ENCODE data around the gene TPSG1. TPM values are rescaled to one million over a fixed set of nuclear protein-coding genes. Genes with fewer than 3 reads are reported as not detected.
"Not testable (repeated sequence)": the region's sequence is repeated elsewhere in the genome, so short reads cannot be mapped to it uniquely, and the experiment has no call there.

TPSG1 gene
- polyA plus RNA-seq, 1 donor (not counting 4 experiments of a cell fraction or from before 2014, with no cell fraction given), result not detected

GRCh38 chr16:1255276-1256122, 30.4 kb upstream of the TPSG1 start, which contains the start of gene TPSD1:
TSS of gene TPSD1 (plus strand) at chr16:1256069. CDS start at chr16:1256281, 212 bp downstream.
- H3K9me3 ChIP-seq (ENCODE audit: control insufficient read depth, low read depth, low read length); FAIRE-seq; H3K79me2 ChIP-seq (ENCODE audit: control insufficient read depth, insufficient read depth, low read length); H3K27ac ChIP-seq (ENCODE audit: control insufficient read depth, insufficient read depth, low read length); H3K4me2 ChIP-seq (ENCODE audit: control insufficient read depth, extremely low read depth, insufficient read depth, low read depth, low read length); H2AFZ ChIP-seq (ENCODE audit: control insufficient read depth, low read length); H3K4me3 ChIP-seq (ENCODE audit: control insufficient read depth in 2 of 3, extremely low read depth in 1 of 3, insufficient read depth in 2 of 3, low read depth in 1 of 3, low read length in 3 of 3); dilution Hi-C loops (cut with MboI; ENCODE audit: extremely low pct_ligation_motif_present, low sequenced_read_pairs); H4K20me1 ChIP-seq (ENCODE audit: control insufficient read depth, extremely low read depth, insufficient read depth, low read length); DNase-seq (ENCODE audit: low read depth, low spot score); H3K9ac ChIP-seq (ENCODE audit: control insufficient read depth, extremely low read depth, insufficient read depth, low read length); H3K4me1 ChIP-seq (ENCODE audit: control insufficient read depth, extremely low read depth, insufficient read depth, low read length); H3K9me1 ChIP-seq (ENCODE audit: control insufficient read depth, extremely low read depth, insufficient read depth, low read length); H3K36me3 ChIP-seq (ENCODE audit: control insufficient read depth in 2 of 2, extremely low read depth in 1 of 2, insufficient read depth in 2 of 2, low read length in 2 of 2): not testable (repeated sequence)
- peaks cover 17% of the 10 kb centered on the region for H3K27me3 ChIP-seq (ENCODE audit: control insufficient read depth, extremely low read depth, insufficient read depth, low read length)

GRCh38 chr16:1254821-1255220, 29.8 kb upstream of the TPSG1 start:
- H4K20me1 ChIP-seq (ENCODE audit: control insufficient read depth, extremely low read depth, insufficient read depth, low read length); DNase-seq (ENCODE audit: low read depth, low spot score); H3K9me1 ChIP-seq (ENCODE audit: control insufficient read depth, extremely low read depth, insufficient read depth, low read length); H3K4me3 ChIP-seq (ENCODE audit: control insufficient read depth in 2 of 3, extremely low read depth in 1 of 3, insufficient read depth in 2 of 3, low read depth in 1 of 3, low read length in 3 of 3); H3K9me3 ChIP-seq (ENCODE audit: control insufficient read depth, low read depth, low read length); H3K4me2 ChIP-seq (ENCODE audit: control insufficient read depth, extremely low read depth, insufficient read depth, low read depth, low read length); H3K9ac ChIP-seq (ENCODE audit: control insufficient read depth, extremely low read depth, insufficient read depth, low read length); H3K36me3 ChIP-seq (ENCODE audit: control insufficient read depth in 2 of 2, extremely low read depth in 1 of 2, insufficient read depth in 2 of 2, low read length in 2 of 2); dilution Hi-C loops (cut with MboI; ENCODE audit: extremely low pct_ligation_motif_present, low sequenced_read_pairs); H3K4me1 ChIP-seq (ENCODE audit: control insufficient read depth, extremely low read depth, insufficient read depth, low read length); FAIRE-seq; H3K79me2 ChIP-seq (ENCODE audit: control insufficient read depth, insufficient read depth, low read length); H3K27ac ChIP-seq (ENCODE audit: control insufficient read depth, insufficient read depth, low read length); H2AFZ ChIP-seq (ENCODE audit: control insufficient read depth, low read length): not testable (repeated sequence)
- H3K27me3 ChIP-seq (ENCODE audit: control insufficient read depth, extremely low read depth, insufficient read depth, low read length), result peaks cover 11% of the 10 kb centered on the region

- not testable (repeated sequence) for FAIRE-seq
Measured at GRCh38 chr16:1253701-1254364, 28.8 kb upstream of the TPSG1 start.

GRCh38 chr16:1249031-1249755, 24.1 kb upstream of the TPSG1 start:
- H3K4me2 ChIP-seq (ENCODE audit: control insufficient read depth, extremely low read depth, insufficient read depth, low read depth, low read length); DNase-seq (ENCODE audit: low read depth, low spot score); H3K4me1 ChIP-seq (ENCODE audit: control insufficient read depth, extremely low read depth, insufficient read depth, low read length); H3K36me3 ChIP-seq (ENCODE audit: control insufficient read depth in 2 of 2, extremely low read depth in 1 of 2, insufficient read depth in 2 of 2, low read length in 2 of 2); H2AFZ ChIP-seq (ENCODE audit: control insufficient read depth, low read length); H3K4me3 ChIP-seq (ENCODE audit: control insufficient read depth in 2 of 3, extremely low read depth in 1 of 3, insufficient read depth in 2 of 3, low read depth in 1 of 3, low read length in 3 of 3); H3K9me1 ChIP-seq (ENCODE audit: control insufficient read depth, extremely low read depth, insufficient read depth, low read length); H3K27ac ChIP-seq (ENCODE audit: control insufficient read depth, insufficient read depth, low read length); dilution Hi-C loops (cut with MboI; ENCODE audit: extremely low pct_ligation_motif_present, low sequenced_read_pairs); H4K20me1 ChIP-seq (ENCODE audit: control insufficient read depth, extremely low read depth, insufficient read depth, low read length); H3K9ac ChIP-seq (ENCODE audit: control insufficient read depth, extremely low read depth, insufficient read depth, low read length); H3K9me3 ChIP-seq (ENCODE audit: control insufficient read depth, low read depth, low read length); H3K79me2 ChIP-seq (ENCODE audit: control insufficient read depth, insufficient read depth, low read length): not testable (repeated sequence)
- H3K27me3 ChIP-seq (ENCODE audit: control insufficient read depth, extremely low read depth, insufficient read depth, low read length), result peaks cover 11% of the 10 kb centered on the region
- FAIRE-seq, result peak; percentile 36

More at GRCh38 chr16:1253701-1254364, 28.8 kb upstream of the TPSG1 start:
- H3K9me1 ChIP-seq (ENCODE audit: control insufficient read depth, extremely low read depth, insufficient read depth, low read length); H3K36me3 ChIP-seq (ENCODE audit: control insufficient read depth in 2 of 2, extremely low read depth in 1 of 2, insufficient read depth in 2 of 2, low read length in 2 of 2); dilution Hi-C loops (cut with MboI; ENCODE audit: extremely low pct_ligation_motif_present, low sequenced_read_pairs); H3K27ac ChIP-seq (ENCODE audit: control insufficient read depth, insufficient read depth, low read length); H3K4me1 ChIP-seq (ENCODE audit: control insufficient read depth, extremely low read depth, insufficient read depth, low read length); H3K9ac ChIP-seq (ENCODE audit: control insufficient read depth, extremely low read depth, insufficient read depth, low read length); H3K27me3 ChIP-seq (ENCODE audit: control insufficient read depth, extremely low read depth, insufficient read depth, low read length); DNase-seq (ENCODE audit: low read depth, low spot score); H3K9me3 ChIP-seq (ENCODE audit: control insufficient read depth, low read depth, low read length); H2AFZ ChIP-seq (ENCODE audit: control insufficient read depth, low read length); H3K4me2 ChIP-seq (ENCODE audit: control insufficient read depth, extremely low read depth, insufficient read depth, low read depth, low read length); H3K79me2 ChIP-seq (ENCODE audit: control insufficient read depth, insufficient read depth, low read length); H3K4me3 ChIP-seq (ENCODE audit: control insufficient read depth in 2 of 3, extremely low read depth in 1 of 3, insufficient read depth in 2 of 3, low read depth in 1 of 3, low read length in 3 of 3); H4K20me1 ChIP-seq (ENCODE audit: control insufficient read depth, extremely low read depth, insufficient read depth, low read length): not testable (repeated sequence)
